Measurements from ENCODE around the gene MEFV.
A peak's percentile ranks its signal among the peaks of the same experiment; 100 is the strongest.

MEFV gene

GRCh38 chr16:3282103-3282729 lies 25.8 kb upstream of the MEFV start:
- ATAC-seq = peak; percentile 79

GRCh38 chr16:3281222-3281820 lies 24.9 kb upstream of the MEFV start:
- ATAC-seq = no peak
- TF ChIP-seq PPARA (CRISPR knock-in tag; IDR thresholded peaks at IDR 0.05; ENCODE audit: borderline replicate concordance) (no peak), ESRRG (CRISPR knock-in tag; IDR thresholded peaks at IDR 0.05) (no peak), OSR1 (CRISPR knock-in tag; IDR thresholded peaks at IDR 0.05) (no peak), CSDC2 (CRISPR knock-in tag; IDR thresholded peaks at IDR 0.05) (no peak), ZNF70 (CRISPR knock-in tag; IDR thresholded peaks at IDR 0.05) (no peak), ISL1 (CRISPR knock-in tag; IDR thresholded peaks at IDR 0.05) (no peak), ZC3H10 (CRISPR knock-in tag; IDR thresholded peaks at IDR 0.05) (no peak), TOX (CRISPR knock-in tag; IDR thresholded peaks at IDR 0.05; ENCODE audit: borderline replicate concordance) (no peak), ZFP30 (CRISPR knock-in tag; IDR thresholded peaks at IDR 0.05) (no peak), ZNF565 (CRISPR knock-in tag; conservative IDR thresholded peaks at IDR 0.05; ENCODE audit: low read depth) (no peak), TCF4 (CRISPR knock-in tag; IDR thresholded peaks at IDR 0.05; ENCODE audit: borderline replicate concordance) (no peak), ZNF8 (CRISPR knock-in tag; IDR thresholded peaks at IDR 0.05) (no peak), GLIS3 (CRISPR knock-in tag; IDR thresholded peaks at IDR 0.05) (no peak), BACH2 (CRISPR knock-in tag; IDR thresholded peaks at IDR 0.05; ENCODE audit: borderline replicate concordance) (no peak)
- TF ChIP-seq, protein P1, sequence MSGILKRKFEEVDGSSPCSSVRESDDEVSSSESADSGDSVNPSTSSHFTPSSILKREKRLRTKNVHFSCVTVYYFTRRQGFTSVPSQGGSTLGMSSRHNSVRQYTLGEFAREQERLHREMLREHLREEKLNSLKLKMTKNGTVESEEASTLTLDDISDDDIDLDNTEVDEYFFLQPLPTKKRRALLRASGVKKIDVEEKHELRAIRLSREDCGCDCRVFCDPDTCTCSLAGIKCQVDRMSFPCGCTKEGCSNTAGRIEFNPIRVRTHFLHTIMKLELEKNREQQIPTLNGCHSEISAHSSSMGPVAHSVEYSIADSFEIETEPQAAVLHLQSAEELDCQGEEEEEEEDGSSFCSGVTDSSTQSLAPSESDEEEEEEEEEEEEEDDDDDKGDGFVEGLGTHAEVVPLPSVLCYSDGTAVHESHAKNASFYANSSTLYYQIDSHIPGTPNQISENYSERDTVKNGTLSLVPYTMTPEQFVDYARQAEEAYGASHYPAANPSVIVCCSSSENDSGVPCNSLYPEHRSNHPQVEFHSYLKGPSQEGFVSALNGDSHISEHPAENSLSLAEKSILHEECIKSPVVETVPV (CRISPR knock-in tag; IDR thresholded peaks at IDR 0.05) = no peak
- TF ChIP-seq, protein P2, sequence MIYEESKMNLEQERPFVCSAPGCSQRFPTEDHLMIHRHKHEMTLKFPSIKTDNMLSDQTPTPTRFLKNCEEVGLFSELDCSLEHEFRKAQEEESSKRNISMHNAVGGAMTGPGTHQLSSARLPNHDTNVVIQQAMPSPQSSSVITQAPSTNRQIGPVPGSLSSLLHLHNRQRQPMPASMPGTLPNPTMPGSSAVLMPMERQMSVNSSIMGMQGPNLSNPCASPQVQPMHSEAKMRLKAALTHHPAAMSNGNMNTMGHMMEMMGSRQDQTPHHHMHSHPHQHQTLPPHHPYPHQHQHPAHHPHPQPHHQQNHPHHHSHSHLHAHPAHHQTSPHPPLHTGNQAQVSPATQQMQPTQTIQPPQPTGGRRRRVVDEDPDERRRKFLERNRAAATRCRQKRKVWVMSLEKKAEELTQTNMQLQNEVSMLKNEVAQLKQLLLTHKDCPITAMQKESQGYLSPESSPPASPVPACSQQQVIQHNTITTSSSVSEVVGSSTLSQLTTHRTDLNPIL (CRISPR knock-in tag; IDR thresholded peaks at IDR 0.05; ENCODE audit: low read depth) = no peak
- TF ChIP-seq, protein P3, sequence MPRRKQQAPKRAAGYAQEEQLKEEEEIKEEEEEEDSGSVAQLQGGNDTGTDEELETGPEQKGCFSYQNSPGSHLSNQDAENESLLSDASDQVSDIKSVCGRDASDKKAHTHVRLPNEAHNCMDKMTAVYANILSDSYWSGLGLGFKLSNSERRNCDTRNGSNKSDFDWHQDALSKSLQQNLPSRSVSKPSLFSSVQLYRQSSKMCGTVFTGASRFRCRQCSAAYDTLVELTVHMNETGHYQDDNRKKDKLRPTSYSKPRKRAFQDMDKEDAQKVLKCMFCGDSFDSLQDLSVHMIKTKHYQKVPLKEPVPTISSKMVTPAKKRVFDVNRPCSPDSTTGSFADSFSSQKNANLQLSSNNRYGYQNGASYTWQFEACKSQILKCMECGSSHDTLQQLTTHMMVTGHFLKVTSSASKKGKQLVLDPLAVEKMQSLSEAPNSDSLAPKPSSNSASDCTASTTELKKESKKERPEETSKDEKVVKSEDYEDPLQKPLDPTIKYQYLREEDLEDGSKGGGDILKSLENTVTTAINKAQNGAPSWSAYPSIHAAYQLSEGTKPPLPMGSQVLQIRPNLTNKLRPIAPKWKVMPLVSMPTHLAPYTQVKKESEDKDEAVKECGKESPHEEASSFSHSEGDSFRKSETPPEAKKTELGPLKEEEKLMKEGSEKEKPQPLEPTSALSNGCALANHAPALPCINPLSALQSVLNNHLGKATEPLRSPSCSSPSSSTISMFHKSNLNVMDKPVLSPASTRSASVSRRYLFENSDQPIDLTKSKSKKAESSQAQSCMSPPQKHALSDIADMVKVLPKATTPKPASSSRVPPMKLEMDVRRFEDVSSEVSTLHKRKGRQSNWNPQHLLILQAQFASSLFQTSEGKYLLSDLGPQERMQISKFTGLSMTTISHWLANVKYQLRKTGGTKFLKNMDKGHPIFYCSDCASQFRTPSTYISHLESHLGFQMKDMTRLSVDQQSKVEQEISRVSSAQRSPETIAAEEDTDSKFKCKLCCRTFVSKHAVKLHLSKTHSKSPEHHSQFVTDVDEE (CRISPR knock-in tag; IDR thresholded peaks at IDR 0.05) = no peak

More at GRCh38 chr16:3282103-3282729, 25.8 kb upstream of the MEFV start:
- TF ChIP-seq BACH2 (CRISPR knock-in tag; IDR thresholded peaks at IDR 0.05; ENCODE audit: borderline replicate concordance) (no peak), ZC3H10 (CRISPR knock-in tag; IDR thresholded peaks at IDR 0.05) (no peak), ZNF70 (CRISPR knock-in tag; IDR thresholded peaks at IDR 0.05) (no peak)

DNA sequence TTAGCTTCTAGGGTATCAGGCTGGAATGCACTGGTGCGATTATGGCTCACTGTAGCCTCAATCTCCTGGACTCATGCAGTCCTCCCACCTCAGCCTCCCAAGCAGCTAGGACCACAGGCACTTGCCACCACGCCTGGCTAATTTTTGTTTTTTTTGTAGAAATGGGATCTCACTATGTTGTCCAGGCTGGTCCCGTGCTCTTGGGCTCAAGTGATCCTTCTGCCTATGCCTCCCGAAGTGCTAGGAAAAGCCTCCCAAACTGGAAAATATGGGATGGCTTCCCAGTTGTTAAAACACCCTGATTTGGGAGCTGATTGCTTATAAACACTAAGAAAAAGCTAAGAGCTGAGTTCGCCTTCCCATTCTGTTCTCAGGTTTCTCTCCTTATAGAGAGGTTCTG lies 20.2 kb upstream of the MEFV start:
- TF ChIP-seq ZFP30 (CRISPR knock-in tag; IDR thresholded peaks at IDR 0.05) (no peak), OSR1 (CRISPR knock-in tag; IDR thresholded peaks at IDR 0.05) (no peak), RARB (CRISPR knock-in tag; IDR thresholded peaks at IDR 0.05) (no peak), ZNF70 (CRISPR knock-in tag; IDR thresholded peaks at IDR 0.05) (no peak), ZNF565 (CRISPR knock-in tag; conservative IDR thresholded peaks at IDR 0.05; ENCODE audit: low read depth) (no peak), TOX (CRISPR knock-in tag; IDR thresholded peaks at IDR 0.05; ENCODE audit: borderline replicate concordance) (no peak), ISL1 (CRISPR knock-in tag; IDR thresholded peaks at IDR 0.05) (no peak), BACH2 (CRISPR knock-in tag; IDR thresholded peaks at IDR 0.05; ENCODE audit: borderline replicate concordance) (no peak), ARNTL (CRISPR knock-in tag; IDR thresholded peaks at IDR 0.05; ENCODE audit: borderline replicate concordance, low read depth) (no peak), CSDC2 (CRISPR knock-in tag; IDR thresholded peaks at IDR 0.05) (no peak), ZFP3 (CRISPR knock-in tag; IDR thresholded peaks at IDR 0.05) (no peak)
- TF ChIP-seq, protein P3 (CRISPR knock-in tag; IDR thresholded peaks at IDR 0.05) = no peak
- ATAC-seq = no peak

All from SK-N-SH treated with all-trans-retinoic acid at 6 μM for 48 hours (cell line).